GM23338 (cell line): ENCODE results near the gene KMT2E.

Experiments
- CREB1 ChIP-seq: fragments of 250-450 bp; sonication (Bioruptor Pico); IDR thresholded peaks from 2 replicates; pipeline ENCODE4 v1.5.0; 2020; ENCODE audit warnings: low read depth, mild to moderate bottlenecking, moderate library complexity
- EZH2 ChIP-seq: fragments of 200-600 bp; sonication (generic); IDR thresholded peaks from one replicate; pipeline ENCODE4 v1.8.0; 2017; ENCODE audit warnings: antibody characterized with exemption, mild to moderate bottlenecking, low read depth; ENCODE audit not compliant: unreplicated experiment
- EZH2phosphoT487 ChIP-seq: fragments of 200-600 bp; sonication (generic); IDR thresholded peaks from one replicate; pipeline ENCODE4 v1.8.1; 2018; ENCODE audit warnings: antibody characterized with exemption; ENCODE audit not compliant: unreplicated experiment
- JUNB ChIP-seq: IDR thresholded peaks from one replicate; pipeline ENCODE4 v1.6.1; 2016; ENCODE audit warnings: antibody characterized with exemption; ENCODE audit not compliant: unreplicated experiment
- NANOG ChIP-seq: IDR thresholded peaks from 2 replicates; pipeline ENCODE4 v1.6.1; 2016; ENCODE audit warnings: antibody characterized with exemption, borderline replicate concordance
- POLR2AphosphoS5 ChIP-seq: IDR thresholded peaks from 2 replicates; pipeline ENCODE4 v1.6.1; 2016; ENCODE audit warnings: antibody characterized with exemption, low read depth
- STAT1 ChIP-seq: IDR thresholded peaks from one replicate; pipeline ENCODE4 v1.6.1; 2016; ENCODE audit warnings: antibody characterized with exemption; ENCODE audit not compliant: unreplicated experiment
- ZNF114 ChIP-seq: fragments of 250-450 bp; sonication (Bioruptor Pico); IDR thresholded peaks from 2 replicates; pipeline ENCODE4 v1.5.0; 2020; ENCODE audit warnings: mild to moderate bottlenecking, moderate library complexity
- ZNF331 ChIP-seq: fragments of 250-450 bp; sonication (Bioruptor Pico); IDR thresholded peaks from 2 replicates; pipeline ENCODE4 v1.5.0; 2020; ENCODE audit warnings: low read depth, mild to moderate bottlenecking, moderate library complexity
- TF ChIP-seq, protein P1 (sequence below): IDR thresholded peaks from 2 replicates; pipeline ENCODE4 v1.6.1; 2016; ENCODE audit warnings: antibody characterized with exemption
- TF ChIP-seq, protein P2 (sequence below), 2 experiments: fragments of 200-600 bp in 1 of 2; sonication (generic) in 1 of 2; conservative IDR thresholded peaks; 2 replicates each; pipeline versions ENCODE4 v1.5.1 to v1.6.1; 2016 to 2017; ENCODE audit warnings: antibody characterized with exemption in 2 of 2, low read depth in 2 of 2, mild to moderate bottlenecking in 2 of 2, moderate library complexity in 1 of 2
- TF ChIP-seq, protein P3 (sequence below): IDR thresholded peaks from one replicate; pipeline ENCODE4 v1.6.1; 2018; ENCODE audit warnings: antibody characterized with exemption; ENCODE audit not compliant: unreplicated experiment

DNA sequence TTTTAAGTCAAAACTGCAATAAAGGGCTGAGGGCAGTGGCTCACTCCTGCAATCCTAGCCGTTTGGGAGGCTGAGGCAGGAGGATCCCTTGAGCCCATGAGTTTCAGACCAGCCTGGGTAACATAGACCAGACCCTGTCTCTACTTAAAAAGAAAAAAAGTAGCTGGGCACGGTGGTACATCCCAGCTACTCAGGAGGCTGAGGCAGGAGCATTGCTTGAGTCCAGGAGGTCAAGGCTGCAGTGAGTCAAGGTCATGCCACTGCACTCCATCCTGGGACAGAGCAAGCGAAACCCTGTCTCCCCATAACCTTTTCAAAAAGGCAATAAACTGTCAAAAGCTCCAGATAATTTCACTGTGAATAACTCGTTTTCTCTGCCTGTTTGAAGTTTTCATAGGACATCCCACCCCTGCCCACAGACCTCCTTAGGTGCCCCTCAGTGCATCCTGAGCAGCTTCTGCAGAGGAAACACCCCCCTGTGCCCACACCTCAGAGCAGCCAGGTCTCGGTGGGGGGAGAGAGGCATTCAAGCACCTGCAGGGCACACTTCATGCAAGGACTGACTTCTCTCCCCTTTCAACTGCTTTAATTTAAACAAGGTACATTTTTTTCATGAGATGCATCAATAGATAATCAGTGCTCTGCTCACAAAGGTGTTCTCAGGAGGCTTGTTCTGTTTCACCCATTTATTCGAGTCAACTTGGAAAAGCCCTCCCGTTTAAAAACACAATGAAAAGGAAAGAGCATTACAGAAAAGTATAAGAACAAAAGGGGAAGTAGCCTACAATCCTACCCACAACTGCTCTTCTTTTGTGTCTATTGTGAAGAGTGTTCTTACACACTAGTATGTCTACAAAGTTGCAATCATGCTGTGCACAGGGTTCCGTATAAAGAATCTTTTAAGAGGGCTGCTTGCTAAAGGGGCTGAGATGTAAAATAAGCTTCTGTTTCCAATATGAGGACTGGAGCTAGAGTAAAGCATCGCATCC, 104.9 kb downstream of the KMT2E start:
- TF ChIP-seq EZH2, result no peak
- TF ChIP-seq, protein P1, sequence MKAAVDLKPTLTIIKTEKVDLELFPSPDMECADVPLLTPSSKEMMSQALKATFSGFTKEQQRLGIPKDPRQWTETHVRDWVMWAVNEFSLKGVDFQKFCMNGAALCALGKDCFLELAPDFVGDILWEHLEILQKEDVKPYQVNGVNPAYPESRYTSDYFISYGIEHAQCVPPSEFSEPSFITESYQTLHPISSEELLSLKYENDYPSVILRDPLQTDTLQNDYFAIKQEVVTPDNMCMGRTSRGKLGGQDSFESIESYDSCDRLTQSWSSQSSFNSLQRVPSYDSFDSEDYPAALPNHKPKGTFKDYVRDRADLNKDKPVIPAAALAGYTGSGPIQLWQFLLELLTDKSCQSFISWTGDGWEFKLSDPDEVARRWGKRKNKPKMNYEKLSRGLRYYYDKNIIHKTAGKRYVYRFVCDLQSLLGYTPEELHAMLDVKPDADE, result no peak
- TF ChIP-seq, protein P2, sequence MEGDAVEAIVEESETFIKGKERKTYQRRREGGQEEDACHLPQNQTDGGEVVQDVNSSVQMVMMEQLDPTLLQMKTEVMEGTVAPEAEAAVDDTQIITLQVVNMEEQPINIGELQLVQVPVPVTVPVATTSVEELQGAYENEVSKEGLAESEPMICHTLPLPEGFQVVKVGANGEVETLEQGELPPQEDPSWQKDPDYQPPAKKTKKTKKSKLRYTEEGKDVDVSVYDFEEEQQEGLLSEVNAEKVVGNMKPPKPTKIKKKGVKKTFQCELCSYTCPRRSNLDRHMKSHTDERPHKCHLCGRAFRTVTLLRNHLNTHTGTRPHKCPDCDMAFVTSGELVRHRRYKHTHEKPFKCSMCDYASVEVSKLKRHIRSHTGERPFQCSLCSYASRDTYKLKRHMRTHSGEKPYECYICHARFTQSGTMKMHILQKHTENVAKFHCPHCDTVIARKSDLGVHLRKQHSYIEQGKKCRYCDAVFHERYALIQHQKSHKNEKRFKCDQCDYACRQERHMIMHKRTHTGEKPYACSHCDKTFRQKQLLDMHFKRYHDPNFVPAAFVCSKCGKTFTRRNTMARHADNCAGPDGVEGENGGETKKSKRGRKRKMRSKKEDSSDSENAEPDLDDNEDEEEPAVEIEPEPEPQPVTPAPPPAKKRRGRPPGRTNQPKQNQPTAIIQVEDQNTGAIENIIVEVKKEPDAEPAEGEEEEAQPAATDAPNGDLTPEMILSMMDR (conservative IDR thresholded peaks at IDR 0.05; ENCODE audit: low read depth in 2 of 2), result no peak
- no peak for TF ChIP-seq POLR2AphosphoS5
- TF ChIP-seq ZNF114 (CRISPR knock-in tag), result no peak
- no peak for TF ChIP-seq EZH2phosphoT487
- TF ChIP-seq, protein P3, sequence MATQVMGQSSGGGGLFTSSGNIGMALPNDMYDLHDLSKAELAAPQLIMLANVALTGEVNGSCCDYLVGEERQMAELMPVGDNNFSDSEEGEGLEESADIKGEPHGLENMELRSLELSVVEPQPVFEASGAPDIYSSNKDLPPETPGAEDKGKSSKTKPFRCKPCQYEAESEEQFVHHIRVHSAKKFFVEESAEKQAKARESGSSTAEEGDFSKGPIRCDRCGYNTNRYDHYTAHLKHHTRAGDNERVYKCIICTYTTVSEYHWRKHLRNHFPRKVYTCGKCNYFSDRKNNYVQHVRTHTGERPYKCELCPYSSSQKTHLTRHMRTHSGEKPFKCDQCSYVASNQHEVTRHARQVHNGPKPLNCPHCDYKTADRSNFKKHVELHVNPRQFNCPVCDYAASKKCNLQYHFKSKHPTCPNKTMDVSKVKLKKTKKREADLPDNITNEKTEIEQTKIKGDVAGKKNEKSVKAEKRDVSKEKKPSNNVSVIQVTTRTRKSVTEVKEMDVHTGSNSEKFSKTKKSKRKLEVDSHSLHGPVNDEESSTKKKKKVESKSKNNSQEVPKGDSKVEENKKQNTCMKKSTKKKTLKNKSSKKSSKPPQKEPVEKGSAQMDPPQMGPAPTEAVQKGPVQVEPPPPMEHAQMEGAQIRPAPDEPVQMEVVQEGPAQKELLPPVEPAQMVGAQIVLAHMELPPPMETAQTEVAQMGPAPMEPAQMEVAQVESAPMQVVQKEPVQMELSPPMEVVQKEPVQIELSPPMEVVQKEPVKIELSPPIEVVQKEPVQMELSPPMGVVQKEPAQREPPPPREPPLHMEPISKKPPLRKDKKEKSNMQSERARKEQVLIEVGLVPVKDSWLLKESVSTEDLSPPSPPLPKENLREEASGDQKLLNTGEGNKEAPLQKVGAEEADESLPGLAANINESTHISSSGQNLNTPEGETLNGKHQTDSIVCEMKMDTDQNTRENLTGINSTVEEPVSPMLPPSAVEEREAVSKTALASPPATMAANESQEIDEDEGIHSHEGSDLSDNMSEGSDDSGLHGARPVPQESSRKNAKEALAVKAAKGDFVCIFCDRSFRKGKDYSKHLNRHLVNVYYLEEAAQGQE, result no peak
- no peak for TF ChIP-seq CREB1 (CRISPR knock-in tag)
- TF ChIP-seq STAT1, result no peak
- no peak for TF ChIP-seq JUNB
- TF ChIP-seq ZNF331 (CRISPR knock-in tag), result no peak
- no peak for TF ChIP-seq NANOG
